Activated effector memory CD4-positive, alpha-beta T cell treated with Interleukin-2 at 50 U/mL for 16 hours (primary cell): ENCODE measurements around the gene SPOCD1.

ENCODE experiments used
- DNase-seq: peaks from one replicate; pipeline ENCODE4 v3.0.0-alpha.2; 2020

The SPOCD1 gene

GRCh38 chr1:31799895-31800673, 15.7 kb downstream of the SPOCD1 start:
- DNase-seq, result no peak

GRCh38 chr1:31799196-31799894, 16.5 kb downstream of the SPOCD1 start:
- DNase-seq, result no peak

DNA sequence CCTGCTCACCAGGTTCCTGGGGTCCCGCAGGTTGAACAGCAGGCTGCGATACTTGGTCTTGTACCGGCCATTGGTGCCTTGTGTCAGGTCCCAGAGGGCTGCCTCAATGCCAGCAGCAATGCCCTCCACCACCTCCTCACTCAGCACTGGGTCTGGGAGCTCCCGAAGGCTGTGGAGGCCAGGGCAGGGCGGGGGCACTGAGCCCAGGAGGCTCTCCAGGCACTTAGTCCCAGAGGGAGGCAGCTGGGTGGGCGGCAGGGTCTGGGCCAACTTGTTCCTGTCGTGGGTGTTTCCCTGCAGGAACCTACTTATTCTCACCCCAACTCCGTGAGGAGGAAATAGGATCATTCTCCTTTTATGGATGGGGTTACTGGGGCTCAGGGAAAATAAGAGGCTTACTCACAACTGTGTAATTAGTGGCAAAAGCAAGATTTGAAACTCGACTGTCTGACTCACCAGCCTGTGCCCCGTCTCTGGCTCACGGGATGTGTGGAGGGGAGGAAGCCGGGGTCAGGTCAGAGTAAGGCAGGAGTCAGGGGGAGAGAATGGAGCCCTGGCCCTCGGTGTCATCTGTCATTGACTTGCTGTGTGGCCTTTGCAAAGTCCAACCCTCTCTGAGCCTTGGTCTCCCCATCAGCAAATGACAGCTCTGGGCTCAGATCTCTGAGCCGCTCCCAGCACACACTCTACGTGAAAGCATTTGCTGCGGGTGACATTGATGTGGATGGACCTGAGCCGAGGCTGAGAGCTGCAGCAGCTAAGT, 17.2 kb downstream of the SPOCD1 start:
- no peak for DNase-seq

GRCh38 chr1:31798086-31798432, 17.8 kb downstream of the SPOCD1 start:
- DNase-seq, result no peak

- DNase-seq, result no peak
Measured at GRCh38 chr1:31797216-31797615, 18.6 kb downstream of the SPOCD1 start.

DNA sequence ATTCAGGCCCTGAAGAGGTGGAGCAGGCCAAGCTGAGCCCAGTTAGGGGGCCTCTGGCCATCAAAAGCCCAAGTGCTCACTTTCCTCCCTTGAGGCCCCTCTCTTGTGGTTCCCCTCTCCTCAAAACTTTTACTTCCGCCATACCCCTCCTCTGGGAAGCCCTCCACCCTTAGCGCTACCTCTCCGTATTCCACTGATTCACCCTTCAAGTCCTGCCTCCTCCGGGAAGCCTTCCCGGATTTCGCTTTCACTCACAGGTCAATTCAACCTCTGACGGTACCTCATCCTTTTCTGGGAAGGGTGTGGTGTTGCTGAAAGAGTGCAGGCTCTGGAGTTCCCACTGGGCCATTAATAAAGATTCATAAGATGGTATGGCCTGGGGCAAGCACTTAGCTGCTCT, 19.1 kb downstream of the SPOCD1 start:
- DNase-seq, result no peak

GRCh38 chr1:31795801-31796621, 19.8 kb downstream of the SPOCD1 start:
- no peak for DNase-seq

DNA sequence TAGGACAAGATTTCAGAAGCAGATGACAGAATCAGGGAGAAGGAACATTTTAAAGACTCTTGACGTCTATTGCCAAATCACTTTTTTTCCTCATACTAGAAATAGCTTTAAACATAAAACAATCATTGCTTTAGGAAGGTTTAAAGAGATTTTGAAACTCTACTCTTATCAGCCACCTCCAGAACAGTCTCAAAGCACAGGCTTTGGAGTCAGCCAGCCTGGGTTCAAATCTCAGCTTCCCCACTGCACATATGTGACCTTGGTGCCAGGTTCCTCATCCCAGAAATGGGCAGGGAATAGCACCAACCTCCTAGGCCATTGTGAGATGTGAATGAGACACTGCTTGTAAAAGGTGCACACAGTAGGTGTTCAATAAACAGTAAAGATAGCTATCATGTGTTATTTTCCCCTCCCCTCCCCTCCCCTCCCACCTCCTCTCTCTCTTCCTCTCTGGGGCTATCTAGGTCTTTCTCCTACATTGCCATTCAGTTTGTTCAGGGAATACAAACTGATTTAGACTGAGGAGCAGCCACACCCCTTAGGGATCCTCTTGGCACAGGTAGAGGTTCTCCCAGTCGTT, 20.6 kb downstream of the SPOCD1 start:
- no peak for DNase-seq

- no peak for DNase-seq
Measured at GRCh38 chr1:31793586-31794285, 22.1 kb downstream of the SPOCD1 start.

DNA sequence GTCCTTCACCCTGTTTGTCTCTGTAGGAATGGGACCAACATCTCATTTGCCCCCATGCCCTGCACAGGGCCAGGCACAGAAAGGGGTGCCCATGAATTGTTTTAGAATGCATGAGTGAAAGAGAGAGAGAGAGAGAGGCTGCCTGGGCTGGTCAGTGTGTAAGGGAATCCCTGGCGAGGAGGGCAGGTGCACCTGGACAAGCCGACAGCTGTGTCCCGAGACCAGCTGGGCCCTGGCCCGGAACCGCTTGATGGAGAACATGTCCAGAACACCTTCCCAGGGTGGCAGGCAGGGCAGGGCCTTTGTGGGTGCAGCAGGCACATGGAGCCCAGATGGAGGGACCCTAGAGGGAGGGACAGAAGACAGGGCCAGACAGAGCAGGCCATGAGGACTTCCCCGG, 22.7 kb downstream of the SPOCD1 start:
- DNase-seq, result no peak

DNA sequence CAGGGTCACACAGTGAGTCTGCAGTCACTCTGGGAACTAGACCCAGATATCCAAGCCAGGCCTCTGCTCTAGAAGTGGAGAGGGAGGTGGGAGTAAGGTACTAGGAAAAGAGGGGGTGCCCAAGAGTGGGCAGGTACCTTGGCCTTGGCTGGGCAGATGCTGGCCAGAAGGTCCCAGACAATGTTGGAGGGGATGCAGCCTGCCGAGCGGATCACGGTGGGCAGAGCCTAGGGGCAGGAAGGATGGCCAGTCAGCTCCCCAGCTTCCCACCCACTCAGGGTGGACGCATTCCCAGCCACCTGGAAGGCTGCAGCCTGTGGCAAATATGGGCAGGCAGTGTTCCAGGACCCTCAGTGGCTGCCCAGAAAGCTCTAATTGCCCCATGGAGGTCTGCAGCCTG, 23.3 kb downstream of the SPOCD1 start:
- no peak for DNase-seq

DNA sequence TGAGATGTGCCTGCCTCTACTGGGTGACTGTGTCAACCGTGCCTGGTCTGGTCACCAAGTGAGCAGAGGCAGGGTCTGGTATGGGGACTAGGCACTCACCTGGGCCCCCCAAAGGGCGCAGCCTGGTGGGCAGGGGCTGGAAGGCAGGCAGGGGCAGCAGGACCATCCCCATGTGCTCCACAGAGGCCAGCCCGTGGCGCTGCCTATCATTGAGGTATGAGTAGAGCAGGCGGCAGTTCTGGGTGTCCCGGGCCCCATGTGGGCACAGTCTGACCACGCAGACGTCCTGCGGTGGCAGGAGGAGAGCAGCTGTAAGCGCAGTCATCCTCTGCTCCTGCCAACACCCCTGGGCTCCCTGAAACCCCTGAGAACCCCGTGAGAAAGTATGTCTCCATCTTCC, 23.7 kb downstream of the SPOCD1 start:
- DNase-seq, result no peak

- DNase-seq, result no peak
Measured at GRCh38 chr1:31791131-31791858, 24.5 kb downstream of the SPOCD1 start.

DNA sequence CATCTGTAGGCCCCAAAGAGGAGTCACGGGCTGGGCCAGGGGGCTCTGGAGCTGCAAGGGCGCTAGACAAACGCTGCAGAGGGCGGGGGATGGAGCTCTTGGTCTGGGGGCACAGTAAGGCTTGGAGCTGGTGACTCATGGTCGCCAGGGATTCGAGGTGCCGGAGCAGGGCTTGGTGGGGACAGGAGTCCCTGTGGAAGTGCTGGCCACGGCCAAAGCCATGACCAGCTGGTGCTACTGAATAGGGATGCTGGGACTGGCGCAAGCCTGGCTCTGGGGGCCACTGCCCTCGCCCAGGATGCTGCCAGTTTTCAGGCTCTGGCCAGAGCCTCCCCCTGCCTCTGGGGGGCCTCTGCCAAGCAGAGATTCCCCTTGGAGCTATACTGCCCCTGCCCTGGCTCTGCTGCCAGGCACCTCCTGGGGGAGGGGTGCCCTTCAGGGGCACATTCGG, 25.2 kb downstream of the SPOCD1 start:
- DNase-seq, result no peak

DNA sequence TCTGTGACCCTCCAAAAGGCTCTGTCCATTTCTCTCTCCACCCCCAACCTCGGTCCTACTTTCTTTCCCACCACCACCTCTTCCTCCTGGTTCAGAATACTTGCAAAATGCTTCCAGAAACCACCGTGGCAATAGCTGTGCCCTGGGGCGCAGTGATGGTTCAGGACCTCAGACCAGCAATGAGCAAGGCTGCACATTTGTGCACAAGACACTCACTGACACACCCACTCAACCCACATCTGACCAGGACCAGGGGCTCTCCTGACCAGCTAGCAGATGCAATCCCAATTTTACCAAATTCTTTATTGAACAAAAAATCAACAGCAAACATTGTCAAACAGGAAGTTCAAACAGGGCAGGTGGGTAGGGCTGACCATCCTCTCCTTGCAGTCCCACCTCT, 25.7 kb downstream of the SPOCD1 start:
- DNase-seq, result no peak

GRCh38 chr1:31789259-31790065, 26.4 kb downstream of the SPOCD1 start:
- peak; percentile 92 for DNase-seq

DNA sequence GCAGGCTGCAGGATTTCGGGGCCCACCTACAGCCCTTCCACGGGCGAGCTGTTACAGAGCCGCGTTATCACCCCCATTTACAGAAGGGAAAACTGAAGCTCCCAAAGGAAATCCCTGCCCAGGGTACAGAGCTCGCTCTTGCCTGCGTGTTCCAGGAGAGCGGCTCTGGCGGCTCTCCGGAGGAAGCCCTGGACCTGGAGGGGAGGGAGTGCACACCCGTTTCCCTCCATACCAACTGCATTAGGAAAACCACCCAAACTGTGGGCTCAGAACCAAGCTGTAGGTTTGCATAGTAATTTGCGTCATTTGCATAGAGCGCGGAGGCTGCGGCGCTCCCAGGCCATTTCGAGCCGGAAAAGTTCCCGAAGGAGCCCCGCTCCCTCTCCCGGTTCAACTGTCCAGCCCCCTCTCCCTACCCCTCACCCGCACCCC, 27.0 kb downstream of the SPOCD1 start:
- no peak for DNase-seq

GRCh38 chr1:31788138-31788824, 27.5 kb downstream of the SPOCD1 start:
- DNase-seq, result peak; percentile 83

DNA sequence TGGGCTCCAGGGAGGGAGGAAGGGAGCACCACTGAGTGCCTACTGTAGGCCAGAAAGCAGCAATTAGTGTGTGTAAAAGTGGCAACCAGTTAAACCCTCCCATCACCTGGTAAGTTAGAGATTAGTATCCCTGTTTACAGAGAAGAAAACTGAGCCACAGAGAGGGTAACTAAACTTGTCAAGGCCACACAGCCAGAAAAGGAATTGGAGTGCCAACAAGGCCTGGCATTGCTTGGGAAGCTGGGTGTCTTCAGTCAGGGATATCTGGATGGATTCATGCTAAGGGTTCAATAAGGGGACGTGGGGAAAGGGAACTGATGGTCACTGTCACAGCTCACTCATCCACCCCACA, 28.1 kb downstream of the SPOCD1 start:
- DNase-seq, result no peak

- no peak for DNase-seq
Measured at GRCh38 chr1:31787261-31787660, 28.6 kb downstream of the SPOCD1 start.
